Adrenal gland (tissue), 5 donors: Measurements from ENCODE around the gene OR4D6.

Experiments
- POLR2A ChIP-seq, 2 donors: fragments of 450-650 bp; IDR thresholded peaks; one replicate each; pipeline ENCODE4 v1.6.1; 2017; ENCODE audit warnings: antibody characterized with exemption in 2 of 2, mild to moderate bottlenecking in 2 of 2, moderate library complexity in 1 of 2
- TF ChIP-seq, protein P1 (sequence below), 6 experiments: fragments of 450-650 bp in 4 of 6; fragments of 200-600 bp in 2 of 6; sonication (generic) in 1 of 6; IDR thresholded peaks; 1 replicate in 5 of 6; 2 replicates in 1 of 6; pipeline versions ENCODE4 v1.5.1 to v1.8.0; 2016 to 2021; ENCODE audit warnings: antibody characterized with exemption in 6 of 6, mild to moderate bottlenecking in 2 of 6, moderate library complexity in 1 of 6
- donor health status: DM: no; HTN: no; CAD: no.

DNA sequence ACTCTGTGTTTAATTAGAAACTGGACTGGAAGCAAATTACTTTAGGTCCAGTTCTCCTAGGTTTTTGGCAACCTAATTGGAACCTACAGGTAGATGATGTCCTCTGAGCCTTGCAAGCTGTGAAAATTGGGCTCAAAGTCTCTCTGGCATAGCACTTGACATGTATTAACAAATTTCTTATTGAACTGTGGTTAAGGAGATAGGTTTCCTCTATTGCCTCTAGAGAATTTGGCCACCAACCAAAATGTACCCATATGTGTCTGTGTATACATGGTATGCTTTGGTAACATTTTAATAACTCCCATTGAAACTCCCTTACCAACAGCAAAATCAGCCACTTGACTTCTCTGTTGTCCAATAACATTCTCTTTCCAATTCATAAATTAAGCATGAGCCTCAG, 16.3 kb downstream of the OR4D6 start, which contains the start of gene OR4D10:
- TF ChIP-seq, protein P1, sequence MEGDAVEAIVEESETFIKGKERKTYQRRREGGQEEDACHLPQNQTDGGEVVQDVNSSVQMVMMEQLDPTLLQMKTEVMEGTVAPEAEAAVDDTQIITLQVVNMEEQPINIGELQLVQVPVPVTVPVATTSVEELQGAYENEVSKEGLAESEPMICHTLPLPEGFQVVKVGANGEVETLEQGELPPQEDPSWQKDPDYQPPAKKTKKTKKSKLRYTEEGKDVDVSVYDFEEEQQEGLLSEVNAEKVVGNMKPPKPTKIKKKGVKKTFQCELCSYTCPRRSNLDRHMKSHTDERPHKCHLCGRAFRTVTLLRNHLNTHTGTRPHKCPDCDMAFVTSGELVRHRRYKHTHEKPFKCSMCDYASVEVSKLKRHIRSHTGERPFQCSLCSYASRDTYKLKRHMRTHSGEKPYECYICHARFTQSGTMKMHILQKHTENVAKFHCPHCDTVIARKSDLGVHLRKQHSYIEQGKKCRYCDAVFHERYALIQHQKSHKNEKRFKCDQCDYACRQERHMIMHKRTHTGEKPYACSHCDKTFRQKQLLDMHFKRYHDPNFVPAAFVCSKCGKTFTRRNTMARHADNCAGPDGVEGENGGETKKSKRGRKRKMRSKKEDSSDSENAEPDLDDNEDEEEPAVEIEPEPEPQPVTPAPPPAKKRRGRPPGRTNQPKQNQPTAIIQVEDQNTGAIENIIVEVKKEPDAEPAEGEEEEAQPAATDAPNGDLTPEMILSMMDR (IDR thresholded peaks at IDR 0.05), result no peak
- no peak for TF ChIP-seq POLR2A (IDR thresholded peaks at IDR 0.05)
